Testis (tissue), 3 donors: ENCODE results near the gene GPR4. TPM values are rescaled to one million over a fixed set of nuclear protein-coding genes. Genes with fewer than 3 reads are reported as not detected.

Source experiments
- DNase-seq: peaks from one replicate; pipeline ENCODE4 v3.0.0-alpha.2; 2019
- H3K27ac ChIP-seq, 2 donors: fragments of 200-600 bp; sonication (generic); one replicate each; pipeline ENCODE4 v1.5.1; 2019
- H3K27me3 ChIP-seq: fragments of 200-600 bp; sonication (generic); one replicate; pipeline ENCODE4 v1.5.1; 2019
- H3K36me3 ChIP-seq: fragments of 200-600 bp; sonication (generic); one replicate; pipeline ENCODE4 v1.5.1; 2017; ENCODE audit warnings: low read depth; ENCODE audit errors: missing control alignments
- H3K4me1 ChIP-seq: fragments of 200-600 bp; sonication (generic); one replicate; pipeline ENCODE4 v1.5.1; 2019
- H3K4me3 ChIP-seq, 2 donors: fragments of 200-600 bp; sonication (generic); one replicate each; pipeline ENCODE4 v1.5.1; 2017 to 2019
- H3K9me3 ChIP-seq: fragments of 200-600 bp; sonication (generic); one replicate; pipeline ENCODE4 v1.5.1; 2017
- POLR2A ChIP-seq: fragments of 450-650 bp; IDR thresholded peaks from one replicate; pipeline ENCODE4 v1.6.1; 2017; ENCODE audit warnings: antibody characterized with exemption, mild to moderate bottlenecking, moderate library complexity
- WGBS, 2 donors: methylation state at CpG; one replicate each; pipeline ENCODE4 v1.1.5; 2018; 5-methylcytosine and 5-hydroxymethylcytosine counted together
- intact Hi-C: fragments of 100-400 bp; cut with DNase I; formaldehyde crosslinking; loops from one replicate; pipeline ENCODE4 v1.15.1; 2023; ENCODE audit warnings: low total_unique reads
- microRNA counts, 2 donors: library from miRNA; unstranded; fragments of <30 nt; microRNA quantifications; one replicate each; lab custom pipeline; 2016
- microRNA-seq, 2 donors: library from miRNA; unstranded; fragments of <30 nt; microRNA quantifications; one replicate each; pipeline ENCODE4, GENCODE V29; 2016; ENCODE audit warnings: borderline number of aligned reads in 2 of 2, borderline replicate concordance in 1 of 2
- polyA plus RNA-seq: library from polyadenylated mRNA; stranded (reverse); fragments of 350-450 nt; fragmentation: Illumina TruSeq; extraction: RNeasy Lipid Tissue Mini Kit (QIAGEN cat#74804); gene quantifications from one replicate; pipeline ENCODE4 v1.2.3, GENCODE V29; 2014; ENCODE audit warnings: low read depth, low replicate concordance; ENCODE audit not compliant: insufficient read depth
- small RNA-seq, 2 donors: library from RNA; depleted of rRNA; stranded (forward); fragments of <200 nt; gene quantifications; one replicate each; pipeline ENCODE3, GENCODE V24; 2016
- total RNA-seq, 2 donors: library from RNA; depleted of rRNA; stranded (reverse); fragments of >200 nt; gene quantifications; one replicate each; pipeline ENCODE4 v1.2.3, GENCODE V29; 2016
- TF ChIP-seq, protein P1 (sequence below), 3 experiments: fragments of 450-650 bp in 2 of 3; fragments of 200-600 bp in 1 of 3; sonication (generic) in 1 of 3; IDR thresholded peaks; one replicate each; pipeline ENCODE4 v1.5.1; 2016 to 2019; ENCODE audit warnings: antibody characterized with exemption in 3 of 3, mild to moderate bottlenecking in 2 of 3, moderate library complexity in 1 of 3

The GPR4 gene
- total and polyA plus RNA-seq, 3 donors from 2014 or later = 0.81 to 3.2 (median 1.9) TPM

- Histone ChIP-seq H3K27me3 (no peaks in the 10 kb centered on the region), H3K36me3 (no peaks in the 10 kb centered on the region), H3K4me3 (no peak overlapping the region), H3K27ac (no peak overlapping the region), H3K4me1 (no peaks in the 10 kb centered on the region), H3K9me3 (no peaks in the 10 kb centered on the region)
- DNase-seq = no peak
- TF ChIP-seq, protein P1, sequence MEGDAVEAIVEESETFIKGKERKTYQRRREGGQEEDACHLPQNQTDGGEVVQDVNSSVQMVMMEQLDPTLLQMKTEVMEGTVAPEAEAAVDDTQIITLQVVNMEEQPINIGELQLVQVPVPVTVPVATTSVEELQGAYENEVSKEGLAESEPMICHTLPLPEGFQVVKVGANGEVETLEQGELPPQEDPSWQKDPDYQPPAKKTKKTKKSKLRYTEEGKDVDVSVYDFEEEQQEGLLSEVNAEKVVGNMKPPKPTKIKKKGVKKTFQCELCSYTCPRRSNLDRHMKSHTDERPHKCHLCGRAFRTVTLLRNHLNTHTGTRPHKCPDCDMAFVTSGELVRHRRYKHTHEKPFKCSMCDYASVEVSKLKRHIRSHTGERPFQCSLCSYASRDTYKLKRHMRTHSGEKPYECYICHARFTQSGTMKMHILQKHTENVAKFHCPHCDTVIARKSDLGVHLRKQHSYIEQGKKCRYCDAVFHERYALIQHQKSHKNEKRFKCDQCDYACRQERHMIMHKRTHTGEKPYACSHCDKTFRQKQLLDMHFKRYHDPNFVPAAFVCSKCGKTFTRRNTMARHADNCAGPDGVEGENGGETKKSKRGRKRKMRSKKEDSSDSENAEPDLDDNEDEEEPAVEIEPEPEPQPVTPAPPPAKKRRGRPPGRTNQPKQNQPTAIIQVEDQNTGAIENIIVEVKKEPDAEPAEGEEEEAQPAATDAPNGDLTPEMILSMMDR (IDR thresholded peaks at IDR 0.05) = no peak
- no peak for TF ChIP-seq POLR2A
- intact Hi-C loops = no loop called here
- WGBS, 2 donors = 76 to 88% methylated on average over 7 of the region's 7 CpGs
Observed at GRCh38 chr19:45542234-45542668, 59.8 kb downstream of the GPR4 start.

MicroRNAs within 50 kb of the gene (microRNA counts, 767-probe panel; counts per million panel counts)
- 0 to 152 counts per million in 2 donors for microRNA hsa-miR-330-3p (lab: Ali Mortazavi, UCI)
- 0 to 152 counts per million in 2 donors for microRNA hsa-miR-330-5p (lab: Ali Mortazavi, UCI)

Small RNA genes within 50 kb of the gene (microRNA-seq; reads per million reads assigned to microRNA genes)
- 55.6 to 67.0 reads per million in 2 donors for gene MIR330

Small RNA genes within 50 kb of the gene (small RNA-seq; reads per million reads assigned to genes)
- gene RN7SL836P = 0 to 0.09 reads per million in 2 donors

Other genes with a start within 250 kb of the GPR4 start
- 10 to 100 TPM; 46.4 to 49.8 TPM for gene ERCC2, start 231.6 kb downstream of the GPR4 start, total RNA-seq
- gene ERCC2, start 231.6 kb downstream of the GPR4 start, polyA plus RNA-seq = 37.5 TPM
- 10 to 100 TPM in 1 of 2 donors, 1 to 10 TPM in 1; 9.7 to 12.2 TPM for gene PPP1R13L, start 197.1 kb downstream of the GPR4 start, total RNA-seq
- gene PPP1R13L, start 197.1 kb downstream of the GPR4 start, polyA plus RNA-seq = 13.3 TPM
- gene POLR1G, start 195.6 kb downstream of the GPR4 start, total RNA-seq = 10 to 100 TPM; 10.2 to 12.1 TPM
- 5.8 TPM for gene POLR1G, start 195.6 kb downstream of the GPR4 start, polyA plus RNA-seq
- 10 to 100 TPM; 71.8 to 95.7 TPM for gene ERCC1, start 178.3 kb downstream of the GPR4 start, total RNA-seq
- gene ERCC1, start 178.3 kb downstream of the GPR4 start, polyA plus RNA-seq = 112 TPM
- gene FOSB, start 134.2 kb downstream of the GPR4 start, total RNA-seq = 1 to 10 TPM; 1.2 to 3.9 TPM
- gene FOSB, start 134.2 kb downstream of the GPR4 start, polyA plus RNA-seq = 22.7 TPM
- gene RTN2, start 105.2 kb downstream of the GPR4 start, total RNA-seq = 1 to 10 TPM; 5.2 to 5.3 TPM
- 4.2 TPM for gene RTN2, start 105.2 kb downstream of the GPR4 start, polyA plus RNA-seq
- 1 to 10 TPM; 1.9 to 2.3 TPM for gene PPM1N, start 103.8 kb downstream of the GPR4 start, total RNA-seq
- gene PPM1N, start 103.8 kb downstream of the GPR4 start, polyA plus RNA-seq = 3.4 TPM
- gene VASP, start 94.7 kb downstream of the GPR4 start, total RNA-seq = 10 to 100 TPM; 52.7 to 57.9 TPM
- 37.7 TPM for gene VASP, start 94.7 kb downstream of the GPR4 start, polyA plus RNA-seq
- 10 to 100 TPM; 18.3 to 19.3 TPM for gene OPA3, start 17.4 kb downstream of the GPR4 start, total RNA-seq
- 20.9 TPM for gene OPA3, start 17.4 kb downstream of the GPR4 start, polyA plus RNA-seq
- gene EML2, start 37.2 kb upstream of the GPR4 start, total RNA-seq = 10 to 100 TPM; 36.3 to 48.4 TPM
- gene EML2, start 37.2 kb upstream of the GPR4 start, polyA plus RNA-seq = 28.5 TPM
- gene GIPR, start 66.0 kb upstream of the GPR4 start, total RNA-seq = under 1 TPM; 0.16 to 0.74 TPM
- gene GIPR, start 66.0 kb upstream of the GPR4 start, polyA plus RNA-seq = 0.50 TPM
- gene SNRPD2, start 89.7 kb upstream of the GPR4 start, total RNA-seq = 100 to 1,000 TPM; 111 to 128 TPM
- 242 TPM for gene SNRPD2, start 89.7 kb upstream of the GPR4 start, polyA plus RNA-seq
- 1 to 10 TPM; 5.3 to 6.9 TPM for gene QPCTL, start 90.5 kb upstream of the GPR4 start, total RNA-seq
- 3.5 TPM for gene QPCTL, start 90.5 kb upstream of the GPR4 start, polyA plus RNA-seq
- gene FBXO46, start 128.7 kb upstream of the GPR4 start, total RNA-seq = 10 to 100 TPM; 22.4 to 24.2 TPM
- 20.1 TPM for gene FBXO46, start 128.7 kb upstream of the GPR4 start, polyA plus RNA-seq
- gene MEIOSIN, start 131.2 kb upstream of the GPR4 start, total RNA-seq = 10 to 100 TPM in 1 of 2 donors, 1 to 10 TPM in 1; 9.2 to 13.8 TPM
- 10.4 TPM for gene MEIOSIN, start 131.2 kb upstream of the GPR4 start, polyA plus RNA-seq
- gene SIX5, start 167.0 kb upstream of the GPR4 start, total RNA-seq = 10 to 100 TPM; 16.1 to 19.4 TPM
- 12.9 TPM for gene SIX5, start 167.0 kb upstream of the GPR4 start, polyA plus RNA-seq
- gene DMPK, start 180.3 kb upstream of the GPR4 start, total RNA-seq = 10 to 100 TPM; 66.2 to 68.8 TPM
- gene DMPK, start 180.3 kb upstream of the GPR4 start, polyA plus RNA-seq = 42.6 TPM
- 100 to 1,000 TPM; 111 to 124 TPM for gene DMWD, start 190.6 kb upstream of the GPR4 start, total RNA-seq
- gene DMWD, start 190.6 kb upstream of the GPR4 start, polyA plus RNA-seq = 59.0 TPM
- gene RSPH6A, start 213.1 kb upstream of the GPR4 start, total RNA-seq = 10 to 100 TPM; 17.0 to 20.9 TPM
- 88.3 TPM for gene RSPH6A, start 213.1 kb upstream of the GPR4 start, polyA plus RNA-seq